Stimulated activated CD8-positive, alpha-beta memory T cell treated with anti-CD3 and anti-CD28 coated beads, Interleukin-7, amount 100 ng/mL, for 4 hours (primary cell): ENCODE measurements around the gene TIRAP.

Source experiments
- DNase-seq, 2 donors: peaks; one replicate each; pipeline ENCODE4 v3.0.0-alpha.2; 2020; ENCODE audit warnings: low read depth in 2 of 2

The TIRAP gene

GRCh38 chr11:126322996-126323395 lies 40.1 kb downstream of the TIRAP start:
- DNase-seq = no peak

DNA sequence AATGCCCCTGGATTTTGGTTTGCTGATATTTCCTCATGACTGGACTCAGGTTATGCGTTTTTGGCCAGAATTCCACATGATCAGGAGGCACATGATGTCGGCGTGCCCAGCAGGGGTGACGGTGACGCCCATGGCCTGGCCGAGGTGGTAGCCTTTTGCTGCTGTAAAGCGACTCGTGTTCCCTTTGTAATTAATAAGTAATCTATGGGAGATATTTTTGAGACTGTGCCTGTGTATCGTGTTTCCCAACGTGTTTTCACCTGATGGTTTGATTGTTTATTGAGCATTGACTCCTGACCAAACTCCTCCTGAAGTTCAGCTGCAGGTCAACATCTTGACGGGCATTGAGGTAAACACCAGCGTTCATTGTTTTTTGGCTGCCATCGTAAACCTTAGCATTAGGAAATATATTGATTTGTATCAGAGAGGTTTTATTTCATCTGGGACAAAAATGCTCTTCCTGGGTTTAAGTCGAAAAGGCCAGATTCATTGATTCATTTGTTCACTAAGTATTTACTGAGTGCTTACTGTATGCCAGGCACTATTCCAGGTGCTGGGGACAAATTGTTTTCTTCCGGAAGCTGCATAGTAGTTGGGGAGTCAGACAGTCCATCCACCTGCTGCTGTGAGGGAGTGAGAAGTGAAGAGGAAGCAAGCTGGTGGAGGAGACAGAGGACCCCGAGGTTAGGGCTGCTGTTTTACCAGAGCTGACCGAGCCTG lies 44.5 kb downstream of the TIRAP start:
- DNase-seq = no peak

DNA sequence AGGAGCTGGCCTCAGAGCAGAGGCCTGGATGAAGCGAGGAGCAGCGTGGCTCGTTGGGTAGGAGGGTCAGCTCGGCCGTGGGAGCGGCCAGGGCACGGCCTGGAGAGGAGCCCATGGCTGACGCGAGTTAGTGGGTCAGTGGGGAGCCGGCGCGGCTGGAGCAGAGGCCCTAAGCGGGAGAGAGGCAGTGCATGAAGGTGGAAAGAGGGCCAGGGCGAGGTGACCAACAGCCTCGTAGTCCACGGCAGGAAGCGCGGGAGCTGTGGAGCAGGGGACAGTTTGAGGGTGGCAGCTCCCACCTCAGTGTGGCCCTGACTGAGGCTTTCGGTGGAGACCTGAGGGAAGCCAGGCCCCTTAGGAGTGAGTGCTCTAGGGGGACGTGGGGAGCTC lies 45.1 kb downstream of the TIRAP start:
- no peak for DNase-seq

DNA sequence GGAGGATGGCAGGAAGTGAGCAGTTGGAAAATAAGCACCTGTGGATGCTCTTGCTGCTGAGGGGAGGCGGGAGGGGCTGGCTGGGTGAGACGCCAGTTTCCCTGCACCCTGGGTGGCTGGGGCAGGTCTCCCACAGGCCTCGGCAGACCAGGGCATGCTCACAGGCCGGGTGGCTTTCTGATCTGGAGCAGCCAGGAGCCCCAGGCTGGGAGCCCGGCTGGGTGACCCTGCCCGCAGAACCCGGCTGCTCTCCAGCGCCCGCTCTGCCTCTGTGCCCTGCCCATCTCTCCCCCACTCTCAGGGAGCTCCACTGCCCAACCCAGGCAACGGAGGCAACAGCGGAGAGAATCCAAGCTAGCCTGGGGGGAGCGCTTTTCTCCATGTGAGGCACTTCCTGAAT lies 45.6 kb downstream of the TIRAP start:
- DNase-seq = no peak

DNA sequence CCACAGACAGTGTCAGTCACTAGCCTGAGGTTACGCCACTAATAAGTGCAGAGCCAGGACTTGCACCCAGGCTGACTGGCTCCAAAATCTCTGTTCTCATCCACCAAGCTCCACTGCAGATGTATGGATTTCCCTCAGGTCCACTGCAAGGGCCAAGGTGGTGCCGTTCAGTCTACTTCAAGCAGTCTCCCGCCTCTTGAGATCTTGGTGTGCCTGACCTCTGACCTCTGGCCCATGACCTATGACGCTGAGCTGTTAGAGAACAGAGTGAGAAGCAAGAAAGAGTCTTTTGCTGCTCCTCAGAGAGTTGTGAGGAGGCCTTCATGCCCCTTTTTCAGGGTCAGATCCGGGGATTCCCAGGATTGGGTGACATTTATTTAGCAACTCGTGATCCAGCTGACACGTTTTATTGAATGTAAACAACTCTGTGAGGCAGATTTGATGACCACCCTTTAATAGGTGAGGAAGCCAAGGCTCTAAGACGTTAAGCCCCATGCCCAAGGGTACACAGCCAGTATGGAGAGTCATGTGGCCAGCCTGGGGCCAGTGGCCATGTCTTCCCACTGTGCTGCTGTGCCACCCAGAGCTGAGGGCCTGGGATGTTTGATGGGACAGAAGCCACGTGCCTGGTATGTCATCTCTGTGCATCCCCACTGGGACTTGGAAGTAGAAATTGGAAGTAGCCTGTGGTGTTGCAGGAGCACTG lies 46.2 kb downstream of the TIRAP start:
- DNase-seq = no peak

DNA sequence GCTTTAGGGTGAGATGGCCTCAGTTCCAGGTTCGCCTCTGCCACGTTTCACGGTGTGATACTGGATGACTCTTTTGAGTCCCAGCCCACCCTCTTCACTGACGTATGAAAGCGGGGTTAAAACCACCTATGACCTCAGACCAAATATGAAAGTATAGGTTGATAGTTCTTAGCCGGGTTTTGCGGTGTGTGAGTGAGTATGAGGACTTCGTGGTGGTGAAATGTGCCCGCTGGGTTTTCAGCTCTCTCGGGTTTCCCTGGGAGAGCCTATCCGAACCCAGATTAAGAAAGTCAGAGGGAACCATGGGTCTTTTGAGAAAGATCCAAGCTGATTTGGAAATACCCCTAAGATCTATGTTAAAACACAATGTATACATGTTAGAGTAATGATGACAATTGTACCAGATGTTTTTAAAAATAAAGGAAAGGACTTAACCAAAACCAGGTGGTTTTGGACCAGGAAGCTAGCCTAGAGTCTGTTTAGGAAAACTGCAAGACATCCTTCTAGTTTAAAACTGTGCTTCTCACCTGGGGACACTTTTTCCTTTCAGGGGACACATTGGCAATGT lies 46.8 kb downstream of the TIRAP start:
- DNase-seq = no peak

DNA sequence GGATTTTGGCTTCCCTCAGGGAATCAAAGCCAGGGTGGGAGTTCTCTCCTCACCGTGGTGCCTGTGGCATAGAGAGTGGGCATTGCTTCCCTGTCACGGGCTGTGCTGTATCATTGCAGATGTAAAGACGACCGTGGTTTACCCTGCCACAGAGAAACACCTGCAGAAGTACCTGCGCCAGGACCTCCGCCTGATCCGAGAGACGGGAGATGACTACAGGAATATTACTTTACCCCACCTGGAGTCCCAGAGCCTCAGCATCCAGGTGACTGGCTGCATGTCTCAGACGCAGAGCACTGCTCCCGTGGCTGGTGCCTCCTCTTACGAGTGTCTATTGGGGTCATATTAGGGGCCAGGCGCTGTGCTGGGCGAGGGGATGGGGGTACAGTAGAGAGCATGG lies 48.4 kb downstream of the TIRAP start:
- no peak for DNase-seq

- no peak for DNase-seq
Measured at GRCh38 chr11:126332221-126332711, 49.4 kb downstream of the TIRAP start.

GRCh38 chr11:126333142-126333541 lies 50.2 kb downstream of the TIRAP start:
- DNase-seq = no peak

DNA sequence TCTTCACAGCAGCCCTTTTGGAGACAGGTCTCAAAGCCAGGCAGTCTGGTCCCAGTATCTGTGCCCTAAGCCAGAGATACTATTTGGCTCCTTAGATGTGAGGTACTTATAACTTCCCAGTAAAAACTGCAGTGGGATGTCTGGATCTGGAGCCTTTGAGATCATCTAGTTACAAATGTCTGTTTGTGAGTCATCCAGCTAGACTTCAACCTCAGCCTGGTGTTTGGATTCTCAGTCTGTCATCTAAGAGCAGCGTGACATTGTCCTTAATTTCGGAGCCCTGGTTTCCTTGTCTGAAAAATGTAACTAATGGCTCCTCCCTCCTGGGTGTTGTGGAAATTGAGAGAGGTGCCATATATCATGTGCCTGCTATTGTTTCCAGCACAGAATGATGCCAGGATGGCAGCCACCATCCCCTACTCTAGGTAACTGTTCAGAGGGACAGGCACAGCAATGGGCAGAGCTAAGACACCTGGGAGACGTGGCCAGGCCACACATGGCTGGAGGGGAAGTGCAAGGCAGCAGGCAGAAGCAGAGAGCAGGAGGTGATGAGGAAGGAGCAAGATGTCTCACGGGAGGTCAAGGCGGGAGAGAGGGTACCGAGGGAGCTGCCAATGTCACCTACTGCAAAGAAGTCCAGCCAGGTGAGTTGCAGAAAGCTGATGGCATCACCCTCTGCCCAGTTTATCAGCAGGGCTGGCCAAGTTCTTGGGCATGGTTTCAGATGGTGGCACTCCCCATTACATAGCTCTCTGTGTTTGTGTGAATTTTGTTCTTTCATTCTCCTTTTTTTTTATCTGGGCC lies 52.0 kb downstream of the TIRAP start:
- no peak for DNase-seq

DNA sequence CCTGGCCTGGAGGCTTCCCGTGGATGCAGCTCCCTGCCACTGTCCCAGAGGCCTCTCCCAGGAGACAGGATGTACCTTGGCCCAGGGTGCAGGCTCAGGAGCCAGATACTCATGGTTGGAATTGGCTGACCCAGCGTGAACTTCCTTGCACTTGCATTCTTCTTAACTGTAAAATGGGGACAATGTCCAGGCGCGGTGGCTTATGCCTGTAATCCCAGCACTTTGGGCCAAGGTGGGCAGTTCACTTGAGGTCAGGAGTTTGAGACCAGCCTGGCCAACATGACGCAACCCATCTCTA lies 52.5 kb downstream of the TIRAP start:
- no peak for DNase-seq

- DNase-seq = no peak
Measured at GRCh38 chr11:126336138-126336541, 53.2 kb downstream of the TIRAP start.

DNA sequence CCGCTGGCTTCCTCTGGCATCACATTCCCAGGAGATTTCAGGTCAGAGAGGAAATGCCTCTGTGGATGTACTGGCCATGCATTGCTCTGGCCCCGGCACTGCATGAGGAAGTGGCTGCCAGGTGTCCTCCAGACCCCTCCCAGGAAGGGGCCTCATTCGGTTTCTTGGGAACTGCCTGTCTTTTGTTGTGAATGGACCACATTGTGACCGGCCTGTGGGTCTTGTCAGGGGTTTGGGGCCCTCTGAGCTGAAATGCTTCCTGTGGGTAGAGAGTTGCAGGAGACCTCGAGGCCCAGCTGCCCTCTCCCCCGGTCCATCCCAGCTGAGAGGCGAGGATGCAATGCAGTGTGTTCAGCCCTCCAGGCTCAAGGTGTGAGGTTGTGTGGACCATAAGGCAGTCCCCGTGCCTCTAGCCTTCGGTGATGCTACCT lies 53.8 kb downstream of the TIRAP start:
- no peak for DNase-seq

DNA sequence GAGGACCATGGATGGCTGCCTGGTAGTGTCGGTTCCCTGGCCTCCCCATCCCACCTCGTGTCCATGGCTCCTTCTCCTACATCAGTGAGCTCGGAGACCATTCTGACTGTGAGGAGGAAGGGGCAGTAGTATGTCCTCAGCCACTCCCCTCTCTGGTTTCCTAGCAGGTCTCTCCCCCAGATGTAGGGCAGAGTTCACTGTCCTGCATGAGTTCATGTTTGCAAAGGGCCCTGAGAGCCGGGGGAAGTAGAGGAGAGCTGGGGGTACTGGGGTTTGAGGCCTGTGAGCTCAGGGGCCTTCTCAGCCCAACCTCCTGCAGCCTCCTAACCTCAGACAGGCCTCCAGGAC lies 54.2 kb downstream of the TIRAP start:
- no peak for DNase-seq

GRCh38 chr11:126337474-126338241 lies 54.8 kb downstream of the TIRAP start:
- DNase-seq = no peak

DNA sequence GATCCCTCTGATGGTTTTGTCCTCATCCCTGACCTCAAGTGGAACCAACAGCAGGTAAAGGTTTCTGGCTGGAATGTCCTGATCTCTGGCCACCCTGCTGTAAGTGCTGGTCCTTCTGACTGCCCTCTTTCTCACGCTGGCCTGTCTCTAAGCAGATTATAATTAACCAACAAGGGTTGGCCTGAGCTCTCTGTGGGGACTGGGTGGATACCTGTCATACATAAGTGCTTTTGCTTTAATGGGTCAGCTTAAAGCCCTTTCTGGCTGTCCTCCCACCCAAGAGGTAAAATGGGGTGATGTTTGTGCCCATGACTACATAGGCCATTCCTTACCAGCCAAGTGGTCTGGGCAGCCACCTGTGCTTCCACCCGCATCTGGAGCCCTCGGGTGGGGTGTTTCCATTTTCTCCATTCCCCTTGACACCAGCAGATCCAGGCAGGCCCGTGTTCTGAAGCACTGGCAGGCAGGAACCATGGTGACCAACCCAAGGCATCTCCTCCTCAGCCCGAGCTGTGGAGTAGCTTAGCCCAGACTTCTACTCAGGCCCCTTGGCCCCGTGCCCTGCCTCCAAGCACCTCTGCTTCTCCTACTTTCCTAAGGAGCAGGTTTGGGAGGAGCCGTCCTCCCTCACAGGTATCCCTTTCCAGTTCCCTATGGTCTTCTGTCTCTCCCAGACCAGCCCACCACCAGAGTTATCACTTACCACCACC lies 55.6 kb downstream of the TIRAP start:
- DNase-seq = no peak

DNA sequence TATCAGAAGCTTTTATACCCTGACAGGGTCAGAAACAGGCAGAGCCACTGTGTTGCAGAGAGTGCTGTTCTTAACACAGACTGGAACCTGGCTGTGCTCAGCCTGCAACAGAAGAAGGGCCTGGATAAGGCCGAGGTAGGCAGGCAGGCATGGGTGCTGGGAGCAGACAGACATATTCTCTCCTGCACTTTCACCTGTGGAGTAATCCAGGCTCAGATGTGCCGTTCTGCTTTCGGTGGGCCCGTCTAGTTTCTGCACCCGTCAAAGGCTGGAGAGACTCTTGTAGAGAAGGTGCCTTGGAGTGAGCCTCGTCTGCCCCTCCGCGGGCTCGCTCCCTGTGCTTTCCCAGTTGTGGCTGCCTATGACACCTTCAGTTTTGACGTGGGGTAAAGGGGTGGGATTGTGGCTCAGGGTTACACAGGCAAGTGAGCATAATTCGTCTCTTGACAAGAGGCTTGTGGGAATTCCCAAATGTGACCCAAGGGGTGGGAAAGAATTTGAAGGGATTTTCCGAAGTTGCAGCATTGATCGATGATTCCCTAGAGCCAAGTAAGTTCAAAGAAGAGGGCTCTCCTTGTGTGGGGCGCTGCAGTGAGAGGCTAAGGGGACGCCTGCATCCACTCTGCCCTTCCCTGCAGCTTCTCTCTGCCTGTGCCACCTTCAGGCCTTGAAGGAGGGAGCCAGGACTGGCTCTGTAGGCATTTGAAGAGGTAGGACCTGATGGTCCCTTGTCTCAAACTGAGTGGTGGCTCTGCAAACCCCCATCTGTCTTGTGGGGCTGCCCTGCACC lies 56.4 kb downstream of the TIRAP start:
- no peak for DNase-seq

DNA sequence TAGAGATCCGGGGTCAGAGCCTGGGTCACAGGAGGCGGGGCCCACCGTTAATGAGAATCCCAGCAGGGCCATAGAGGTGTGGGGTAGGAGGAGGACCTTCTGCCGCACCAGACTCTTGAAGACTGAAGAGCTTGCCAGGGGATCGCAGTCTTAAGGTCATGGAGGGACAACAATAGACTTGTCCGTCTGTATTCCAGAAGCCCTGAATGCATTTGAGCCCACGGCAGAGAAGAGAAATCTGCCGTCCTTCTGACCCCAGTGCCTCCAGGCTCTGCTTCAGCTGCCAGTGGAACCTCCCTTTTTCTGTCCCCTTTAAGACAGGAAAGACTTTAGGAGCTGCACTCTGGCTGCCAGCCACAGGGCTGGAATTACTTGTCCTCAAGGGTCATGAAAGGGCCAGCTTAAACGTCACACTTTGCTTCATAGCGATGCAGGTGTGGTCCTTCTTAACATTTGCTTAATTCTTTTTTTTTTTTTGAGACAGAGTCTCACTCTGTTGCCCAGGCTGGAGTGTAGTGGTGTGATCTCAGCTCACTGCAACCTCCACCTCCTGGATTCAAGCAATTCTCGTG lies 57.1 kb downstream of the TIRAP start:
- no peak for DNase-seq

DNA sequence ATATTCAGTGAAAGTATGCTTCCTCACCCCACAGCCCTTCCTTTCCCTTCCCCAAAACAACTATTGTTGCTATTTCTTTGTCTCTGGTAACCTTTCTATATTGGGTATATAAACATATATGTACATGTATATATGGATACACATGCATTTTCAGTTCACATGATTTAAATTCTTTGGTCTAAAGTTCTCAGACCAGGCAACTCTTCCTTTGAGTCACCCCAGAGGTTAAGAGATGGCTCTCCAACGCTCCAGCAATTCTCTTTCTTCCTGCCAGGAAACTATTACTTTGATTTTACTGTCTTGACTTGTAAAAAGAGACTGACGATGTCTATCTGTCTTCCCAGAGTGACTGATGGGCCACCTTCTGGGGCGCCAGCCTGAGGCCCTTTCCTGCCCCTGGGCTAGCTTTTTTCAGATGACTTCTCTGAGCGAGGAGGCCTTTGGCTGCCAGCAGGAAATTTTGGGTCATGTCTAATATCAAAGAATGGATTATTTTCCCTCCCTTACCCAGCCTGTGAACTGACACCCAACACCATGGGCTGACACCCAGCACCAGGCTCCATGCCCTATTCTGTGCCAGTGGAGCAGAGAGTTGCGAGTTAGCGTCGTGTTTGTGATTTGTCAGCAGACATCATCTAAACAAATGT lies 58.2 kb downstream of the TIRAP start:
- no peak for DNase-seq
